HCT116 (cell line): Measurements from ENCODE around the gene PIK3CD. TPM values are rescaled to one million over a fixed set of nuclear protein-coding genes. Genes with fewer than 3 reads are reported as not detected.

Experiments used
- ATAC-seq: fragments of 200-7000 bp; cut with Tn5 transposase; 2 replicates; pipeline ENCODE4 v1.9.1; 2020; ENCODE audit warnings: mild to moderate bottlenecking, moderate library complexity
- BruUV-seq: library from RNA; stranded (reverse); fragments of 400-500 nt; replicated peaks from 2 replicates; lab custom pipeline; 2021; lab: Mats Ljungman, UMichigan
- CTCF ChIA-PET: fragments of 300-600 bp; sonication (Branson Sonifier 250); formaldehyde crosslinking; loops from one replicate; lab custom pipeline; 2021; ENCODE audit warnings: antibody characterized with exemption; lab: Charles Lee
- POLR2A ChIA-PET: fragments of 300-600, 350-600 bp; sonication (Branson Sonifier 250); formaldehyde crosslinking; loops from one replicate; lab custom pipeline; 2021; ENCODE audit warnings: antibody characterized with exemption; lab: Charles Lee
- RAD21 ChIA-PET, 2 experiments: fragments of 300-600 bp; sonication (Branson Sonifier 250); formaldehyde crosslinking; loops; one replicate each; lab custom pipeline; 2023; ENCODE audit warnings: low total read pairs in 2 of 2; ENCODE audit not compliant: uncharacterized antibody in 2 of 2, unreplicated experiment in 2 of 2, low non-redundant PET in 1 of 2; lab: Charles Lee
- DNase-seq: peaks from one replicate; pipeline ENCODE4 v3.0.0-alpha.2; 2010; ENCODE audit warnings: low read depth, low spot score
- H2AFZ ChIP-seq: fragments of 200-600 bp; shearing (Covaris generic), sonication (generic); 2 replicates; pipeline ENCODE4 v1.6.1; 2017; ENCODE audit warnings: low read depth, mixed run types, mixed read lengths, antibody characterized with exemption, low read length; ENCODE audit not compliant: poor library complexity, severe bottlenecking
- H3K27ac ChIP-seq: 2 replicates; pipeline ENCODE4 v1.5.1; 2012; ENCODE audit warnings: low read depth, low read length
- H3K27me3 ChIP-seq: fragments of 200-600 bp; sonication (generic); 2 replicates; pipeline ENCODE4 v1.6.1; 2016; ENCODE audit warnings: mixed run types, low read length, mixed read lengths; ENCODE audit not compliant: insufficient read depth
- H3K36me3 ChIP-seq, 2 experiments: fragments of 200-500 bp in 1 of 2; fragments of 200-600 bp in 1 of 2; sonication (Bioruptor generic) in 1 of 2; sonication (generic) in 1 of 2; 2 replicates each; pipeline versions ENCODE4 v1.5.1 to v1.6.1; 2014 to 2016; ENCODE audit warnings: low read length in 2 of 2, inconsistent platforms in 1 of 2, mixed read lengths in 1 of 2, mixed run types in 1 of 2; ENCODE audit not compliant: insufficient read depth in 2 of 2, control insufficient read depth in 1 of 2
- H3K4me1 ChIP-seq, 2 experiments: fragments of 200-600 bp in 1 of 2; sonication (generic) in 1 of 2; 2 replicates each; pipeline versions ENCODE4 v1.5.1 to v1.6.1; 2012 to 2017; ENCODE audit warnings: low read length in 2 of 2, inconsistent platforms in 1 of 2, mild to moderate bottlenecking in 1 of 2, mixed read lengths in 1 of 2, mixed run types in 1 of 2, moderate library complexity in 1 of 2; ENCODE audit not compliant: insufficient read depth in 2 of 2, control insufficient read depth in 1 of 2
- H3K4me2 ChIP-seq: fragments of 200-600 bp; sonication (generic); 2 replicates; pipeline ENCODE4 v1.6.1; 2017; ENCODE audit warnings: mixed run types, low read length, mixed read lengths
- H3K4me3 ChIP-seq, 2 experiments: fragments of 200-600 bp in 1 of 2; sonication (generic) in 1 of 2; replicated peaks in 1 of 2; 2 replicates each; pipeline ENCODE4 v1.5.1; 2011 to 2016; ENCODE audit warnings: low read length in 2 of 2, control low read depth in 1 of 2, low read depth in 1 of 2, mild to moderate bottlenecking in 1 of 2, mixed read lengths in 1 of 2, mixed run types in 1 of 2
- H3K79me2 ChIP-seq: fragments of 200-600 bp; sonication (generic); 2 replicates; pipeline ENCODE4 v1.6.1; 2017; ENCODE audit warnings: mild to moderate bottlenecking, mixed run types, low read length, moderate library complexity, mixed read lengths; ENCODE audit not compliant: insufficient read depth
- H3K9ac ChIP-seq: fragments of 200-600 bp; sonication (generic); 2 replicates; pipeline ENCODE4 v1.6.1; 2016; ENCODE audit warnings: low read length, mixed read lengths
- H3K9me2 ChIP-seq: fragments of 200-600 bp; sonication (generic), shearing (Covaris generic); 2 replicates; pipeline ENCODE4 v1.6.1; 2017; ENCODE audit warnings: mixed run types, mild to moderate bottlenecking, moderate library complexity; ENCODE audit not compliant: insufficient read depth
- H3K9me3 ChIP-seq, 2 experiments: fragments of 200-500 bp in 1 of 2; fragments of 200-600 bp in 1 of 2; sonication (Bioruptor generic) in 1 of 2; sonication (generic) in 1 of 2; 2 replicates each; pipeline ENCODE4 v1.6.1; 2014 to 2017; ENCODE audit warnings: low read length in 2 of 2, mixed read lengths in 2 of 2, inconsistent platforms in 1 of 2, low read depth in 1 of 2, mild to moderate bottlenecking in 1 of 2, mixed run types in 1 of 2, moderate library complexity in 1 of 2; ENCODE audit not compliant: control insufficient read depth in 1 of 2, insufficient read depth in 1 of 2
- H4K20me1 ChIP-seq: fragments of 200-600 bp; sonication (generic), shearing (Covaris generic); 2 replicates; pipeline ENCODE4 v1.6.1; 2017; ENCODE audit warnings: mixed run types, mild to moderate bottlenecking, moderate library complexity; ENCODE audit not compliant: insufficient read depth
- CEBPB ChIP-seq: IDR thresholded peaks from 2 replicates; pipeline ENCODE4 v1.6.1; 2012; ENCODE audit warnings: low read depth
- EGR1 ChIP-seq: IDR thresholded peaks from 2 replicates; pipeline ENCODE4 v1.6.1; 2012; ENCODE audit warnings: low read depth
- ELF1 ChIP-seq: IDR thresholded peaks from 2 replicates; pipeline ENCODE4 v1.6.1; 2012; ENCODE audit warnings: low read depth, borderline replicate concordance
- EZH2phosphoT487 ChIP-seq: fragments of 200-600 bp; IDR thresholded peaks from 2 replicates; pipeline ENCODE4 v1.6.1; 2018; ENCODE audit warnings: antibody characterized with exemption, borderline replicate concordance
- FOSL1 ChIP-seq: IDR thresholded peaks from 2 replicates; pipeline ENCODE4 v1.6.1; 2012; ENCODE audit warnings: low read depth
- JUND ChIP-seq: IDR thresholded peaks from 2 replicates; pipeline ENCODE4 v1.6.1; 2012
- MAX ChIP-seq: IDR thresholded peaks from 2 replicates; pipeline ENCODE4 v1.6.1; 2012
- POLR2A ChIP-seq: IDR thresholded peaks from 2 replicates; pipeline ENCODE4 v1.7.0; 2011; ENCODE audit warnings: borderline replicate concordance; ENCODE audit not compliant: insufficient read depth, insufficient read length; ENCODE audit errors: extremely low read depth
- POLR2AphosphoS5 ChIP-seq: IDR thresholded peaks from 2 replicates; pipeline ENCODE4 v1.6.1; 2011; ENCODE audit warnings: mild to moderate bottlenecking, low read depth, low read length, moderate library complexity
- RAD21 ChIP-seq: IDR thresholded peaks from 2 replicates; pipeline ENCODE4 v1.6.1; 2012; ENCODE audit warnings: low read depth, mild to moderate bottlenecking
- SIN3A ChIP-seq: IDR thresholded peaks from 2 replicates; pipeline ENCODE4 v1.6.1; 2012; ENCODE audit warnings: low read depth
- SRF ChIP-seq: IDR thresholded peaks from 2 replicates; pipeline ENCODE4 v1.6.1; 2012; ENCODE audit warnings: low read depth
- TCF7L2 ChIP-seq: IDR thresholded peaks from 2 replicates; pipeline ENCODE4 v1.7.0; 2011; ENCODE audit warnings: borderline replicate concordance, inconsistent platforms; ENCODE audit not compliant: insufficient read depth, insufficient read length; ENCODE audit errors: extremely low read depth
- ZBTB33 ChIP-seq: IDR thresholded peaks from 2 replicates; pipeline ENCODE4 v1.6.1; 2011; ENCODE audit warnings: mild to moderate bottlenecking, low read length, moderate library complexity; ENCODE audit not compliant: insufficient replicate concordance; ENCODE audit errors: extremely low read depth
- ZFX ChIP-seq: fragments of 450-650 bp; IDR thresholded peaks from 2 replicates; pipeline ENCODE4 v1.6.1; 2017
- ZNF274 ChIP-seq: fragments of 200-500 bp; sonication (Bioruptor generic); IDR thresholded peaks from 2 replicates; pipeline ENCODE4 v1.6.1; 2014; ENCODE audit warnings: mild to moderate bottlenecking, low read depth, low read length, inconsistent platforms
- intact Hi-C: fragments of 100-400 bp; cut with micrococcal nuclease; formaldehyde crosslinking; loops from 2 replicates; pipeline ENCODE4 v1.10.0; 2022
- total RNA-seq: library from RNA; stranded (reverse); gene quantifications from one replicate; pipeline ENCODE4 v1.2.1, GENCODE V29; 2021; ENCODE audit not compliant: unreplicated experiment
- TF ChIP-seq, protein P1 (sequence below): IDR thresholded peaks from 2 replicates; pipeline ENCODE4 v1.6.1; 2012; ENCODE audit warnings: low read depth
- TF ChIP-seq, protein P2 (sequence below), 3 experiments: fragments of 200-600 bp in 1 of 3; sonication (generic) in 1 of 3; IDR thresholded peaks in 2 of 3; conservative IDR thresholded peaks in 1 of 3; 2 replicates each; pipeline ENCODE4 v1.5.1; 2012 to 2017; ENCODE audit warnings: low read depth in 2 of 3, low read length in 2 of 3, antibody characterized with exemption in 1 of 3, borderline replicate concordance in 1 of 3, control low read depth in 1 of 3, mild to moderate bottlenecking in 1 of 3, mixed read lengths in 1 of 3, mixed run types in 1 of 3, moderate library complexity in 1 of 3; ENCODE audit not compliant: insufficient read depth in 1 of 3

PIK3CD gene
- total RNA-seq, 1 experiment from 2014 or later = 9.2 TPM

- Histone ChIP-seq H4K20me1 (no peaks in the 10 kb centered on the region), H3K36me3 (no peaks in the 10 kb centered on the region), H3K4me1 (peaks cover 27 to 48% of the 10 kb centered on the region in 2 experiments), H2AFZ (peak overlapping the region; percentile 45), H3K9ac (peak overlapping the region; percentile 51), H3K27ac (peak overlapping the region; percentile 20; the same call in 1 of the 2 replicates), H3K79me2 (no peaks in the 10 kb centered on the region), H3K9me3 (no peaks in the 10 kb centered on the region), H3K4me2 (peak overlapping the region; percentile 94), H3K9me2 (no peaks in the 10 kb centered on the region), H3K27me3 (no peaks in the 10 kb centered on the region), H3K4me3 (peak overlapping the region; percentile 47 to 64)
- intact Hi-C loops = loop anchor here (5.0 kb wide), 1 partner anchor 63 kb away; no protein-coding TSS in a partner anchor
- no peak for TF ChIP-seq CEBPB
- TF ChIP-seq ELF1 = no peak
- no peak for TF ChIP-seq SRF
- no peak for TF ChIP-seq EGR1
- no peak for TF ChIP-seq TCF7L2
- no peak for TF ChIP-seq MAX
- TF ChIP-seq, protein P1, sequence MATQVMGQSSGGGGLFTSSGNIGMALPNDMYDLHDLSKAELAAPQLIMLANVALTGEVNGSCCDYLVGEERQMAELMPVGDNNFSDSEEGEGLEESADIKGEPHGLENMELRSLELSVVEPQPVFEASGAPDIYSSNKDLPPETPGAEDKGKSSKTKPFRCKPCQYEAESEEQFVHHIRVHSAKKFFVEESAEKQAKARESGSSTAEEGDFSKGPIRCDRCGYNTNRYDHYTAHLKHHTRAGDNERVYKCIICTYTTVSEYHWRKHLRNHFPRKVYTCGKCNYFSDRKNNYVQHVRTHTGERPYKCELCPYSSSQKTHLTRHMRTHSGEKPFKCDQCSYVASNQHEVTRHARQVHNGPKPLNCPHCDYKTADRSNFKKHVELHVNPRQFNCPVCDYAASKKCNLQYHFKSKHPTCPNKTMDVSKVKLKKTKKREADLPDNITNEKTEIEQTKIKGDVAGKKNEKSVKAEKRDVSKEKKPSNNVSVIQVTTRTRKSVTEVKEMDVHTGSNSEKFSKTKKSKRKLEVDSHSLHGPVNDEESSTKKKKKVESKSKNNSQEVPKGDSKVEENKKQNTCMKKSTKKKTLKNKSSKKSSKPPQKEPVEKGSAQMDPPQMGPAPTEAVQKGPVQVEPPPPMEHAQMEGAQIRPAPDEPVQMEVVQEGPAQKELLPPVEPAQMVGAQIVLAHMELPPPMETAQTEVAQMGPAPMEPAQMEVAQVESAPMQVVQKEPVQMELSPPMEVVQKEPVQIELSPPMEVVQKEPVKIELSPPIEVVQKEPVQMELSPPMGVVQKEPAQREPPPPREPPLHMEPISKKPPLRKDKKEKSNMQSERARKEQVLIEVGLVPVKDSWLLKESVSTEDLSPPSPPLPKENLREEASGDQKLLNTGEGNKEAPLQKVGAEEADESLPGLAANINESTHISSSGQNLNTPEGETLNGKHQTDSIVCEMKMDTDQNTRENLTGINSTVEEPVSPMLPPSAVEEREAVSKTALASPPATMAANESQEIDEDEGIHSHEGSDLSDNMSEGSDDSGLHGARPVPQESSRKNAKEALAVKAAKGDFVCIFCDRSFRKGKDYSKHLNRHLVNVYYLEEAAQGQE = no peak
- TF ChIP-seq ZBTB33 = no peak
- no peak for TF ChIP-seq RAD21
- no peak for TF ChIP-seq JUND
- no peak for TF ChIP-seq SIN3A
- no peak for TF ChIP-seq EZH2phosphoT487
- TF ChIP-seq ZNF274 = no peak
- TF ChIP-seq FOSL1 = no peak
- TF ChIP-seq ZFX = no peak
- TF ChIP-seq, protein P2, sequence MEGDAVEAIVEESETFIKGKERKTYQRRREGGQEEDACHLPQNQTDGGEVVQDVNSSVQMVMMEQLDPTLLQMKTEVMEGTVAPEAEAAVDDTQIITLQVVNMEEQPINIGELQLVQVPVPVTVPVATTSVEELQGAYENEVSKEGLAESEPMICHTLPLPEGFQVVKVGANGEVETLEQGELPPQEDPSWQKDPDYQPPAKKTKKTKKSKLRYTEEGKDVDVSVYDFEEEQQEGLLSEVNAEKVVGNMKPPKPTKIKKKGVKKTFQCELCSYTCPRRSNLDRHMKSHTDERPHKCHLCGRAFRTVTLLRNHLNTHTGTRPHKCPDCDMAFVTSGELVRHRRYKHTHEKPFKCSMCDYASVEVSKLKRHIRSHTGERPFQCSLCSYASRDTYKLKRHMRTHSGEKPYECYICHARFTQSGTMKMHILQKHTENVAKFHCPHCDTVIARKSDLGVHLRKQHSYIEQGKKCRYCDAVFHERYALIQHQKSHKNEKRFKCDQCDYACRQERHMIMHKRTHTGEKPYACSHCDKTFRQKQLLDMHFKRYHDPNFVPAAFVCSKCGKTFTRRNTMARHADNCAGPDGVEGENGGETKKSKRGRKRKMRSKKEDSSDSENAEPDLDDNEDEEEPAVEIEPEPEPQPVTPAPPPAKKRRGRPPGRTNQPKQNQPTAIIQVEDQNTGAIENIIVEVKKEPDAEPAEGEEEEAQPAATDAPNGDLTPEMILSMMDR (IDR thresholded peaks at IDR 0.05 in 2 of 3, conservative IDR thresholded peaks at IDR 0.05 in 1 of 3; ENCODE audit: borderline replicate concordance in 1 of 3, insufficient read depth in 1 of 3, low read depth in 2 of 3, low read length in 2 of 3) = no peak; a peak in 1 of 6 replicates
- TF ChIP-seq POLR2AphosphoS5 = no peak
- TF ChIP-seq POLR2A = no peak
- RAD21 ChIA-PET = no interaction called here
- no peak for DNase-seq
- POLR2A ChIA-PET = no interaction called here
- 0 out of 2 replicates have a peak, but pooled peaks have one; percentile 8 for ATAC-seq
- CTCF ChIA-PET = interaction anchor here (0.6 to 1.7 kb wide), 2 partner anchors 13 to 546 kb away, joined by 3 to 4 read pairs; no protein-coding TSS in a partner anchor
- BruUV-seq = no TSS peak
Measured at GRCh38 chr1:9689971-9690381, 38.4 kb downstream of the PIK3CD start.
